Esophagus squamous epithelium (tissue), 4 donors: ENCODE data around the gene MCM9.

Experiments
- CTCF ChIP-seq, 6 experiments: fragments of 450-650 bp in 4 of 6; fragments of 200-600 bp in 2 of 6; sonication (generic) in 2 of 6; IDR thresholded peaks; one replicate each; pipeline ENCODE4 v1.5.1; 2016 to 2019; ENCODE audit warnings: antibody characterized with exemption in 6 of 6, mild to moderate bottlenecking in 4 of 6, moderate library complexity in 4 of 6
- POLR2A ChIP-seq, 4 donors: fragments of 450-650 bp; IDR thresholded peaks; one replicate each; pipeline ENCODE4 v1.6.1; 2017; ENCODE audit warnings: antibody characterized with exemption in 4 of 4, mild to moderate bottlenecking in 4 of 4, moderate library complexity in 3 of 4

- no peak for TF ChIP-seq CTCF (IDR thresholded peaks at IDR 0.05)
- TF ChIP-seq POLR2A (IDR thresholded peaks at IDR 0.05) = no peak
Observed at GRCh38 chr6:118881440-118882313, 53.3 kb downstream of the MCM9 start.
